SK-N-MC (cell line): ENCODE results near the gene ZEB2.

ENCODE experiments used
- DNase-seq: peaks from one replicate; pipeline ENCODE4 v3.0.0-alpha.2; 2011; ENCODE audit warnings: low read depth, low spot score
- H3K27ac ChIP-seq: fragments of 200-600 bp; sonication (generic); 2 replicates; pipeline ENCODE4 v1.5.1; 2016; ENCODE audit warnings: mixed run types
- H3K36me3 ChIP-seq: fragments of 200-600 bp; sonication (generic); 2 replicates; pipeline ENCODE4 v1.6.1; 2017; ENCODE audit warnings: antibody characterized with exemption, low read length, mixed read lengths; ENCODE audit not compliant: insufficient read depth
- H3K4me3 ChIP-seq: fragments of 200-600 bp; sonication (generic); 2 replicates; pipeline ENCODE4 v1.5.1; 2016
- H3K9ac ChIP-seq: fragments of 200-600 bp; sonication (generic); 2 replicates; pipeline ENCODE4 v1.8.0; 2017; ENCODE audit warnings: mixed run types, mixed read lengths; ENCODE audit not compliant: insufficient read length
- H3K9me3 ChIP-seq: fragments of 200-600 bp; sonication (generic); 2 replicates; pipeline ENCODE4 v1.6.1; 2017; ENCODE audit warnings: low read depth, mild to moderate bottlenecking, antibody characterized with exemption, low read length, moderate library complexity, mixed read lengths
- EZH2 ChIP-seq: fragments of 200-600 bp; sonication (generic); IDR thresholded peaks from one replicate; pipeline ENCODE4 v1.6.1; 2017; ENCODE audit warnings: antibody characterized with exemption
- FOXP2 ChIP-seq: optimal IDR thresholded peaks from 2 replicates; pipeline ENCODE3; 2011; ENCODE audit warnings: mild to moderate bottlenecking, moderate library complexity; ENCODE audit not compliant: insufficient read depth; ENCODE audit errors: extremely low read length, control extremely low read depth
- POLR2AphosphoS5 ChIP-seq: IDR thresholded peaks from 2 replicates; pipeline ENCODE4 v1.6.1; 2012; ENCODE audit warnings: mild to moderate bottlenecking, low read depth, low read length, borderline replicate concordance

Gene ZEB2

DNA sequence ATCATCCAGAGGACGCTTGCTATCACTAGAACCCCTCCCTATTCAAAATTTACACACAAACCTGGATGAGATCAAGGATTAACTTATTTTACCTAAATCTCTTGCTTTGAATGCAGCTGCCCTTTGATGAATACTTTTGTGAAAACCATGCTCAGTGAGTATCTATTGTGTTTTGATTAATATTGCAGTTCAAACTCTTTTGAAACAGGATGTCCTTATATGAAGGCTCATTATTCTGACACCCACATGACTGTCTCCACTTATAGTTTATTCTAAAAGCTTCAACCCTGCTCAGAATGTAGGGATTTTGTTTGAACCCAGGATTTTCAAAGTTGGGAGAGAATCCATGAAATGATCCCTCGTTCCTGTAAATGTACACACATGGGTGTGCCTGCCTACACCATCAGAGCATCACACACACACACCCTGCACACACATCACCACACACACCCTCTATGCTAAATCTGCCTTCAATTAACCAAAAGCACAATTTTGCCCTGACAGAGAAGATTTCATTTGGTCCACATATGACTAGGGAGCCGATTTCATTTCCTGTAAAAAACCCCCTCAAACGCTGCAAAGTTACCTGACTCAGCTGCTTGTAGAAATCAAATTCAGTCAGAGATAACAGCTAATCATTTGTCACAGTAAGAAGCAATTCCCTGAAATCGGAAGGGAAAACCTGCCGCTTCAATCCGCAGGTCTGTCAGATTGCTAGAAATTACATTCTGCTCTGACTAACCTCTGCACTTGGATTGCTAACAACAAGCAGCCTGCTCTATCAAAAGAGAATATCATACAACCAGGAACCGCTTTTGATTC, 65.2 kb downstream of the ZEB2 start:
- DNase-seq: no peak
- Histone ChIP-seq H3K9me3 (no peaks in the 10 kb centered on the region), H3K36me3 (peaks cover 43% of the 10 kb centered on the region), H3K4me3 (peak overlapping the region; percentile 36; the same call in 1 of the 2 replicates), H3K9ac (peak overlapping the region; percentile 18), H3K27ac (peak overlapping the region; percentile 78)
- TF ChIP-seq EZH2 (no peak), POLR2AphosphoS5 (no peak), FOXP2 (no peak)

DNA sequence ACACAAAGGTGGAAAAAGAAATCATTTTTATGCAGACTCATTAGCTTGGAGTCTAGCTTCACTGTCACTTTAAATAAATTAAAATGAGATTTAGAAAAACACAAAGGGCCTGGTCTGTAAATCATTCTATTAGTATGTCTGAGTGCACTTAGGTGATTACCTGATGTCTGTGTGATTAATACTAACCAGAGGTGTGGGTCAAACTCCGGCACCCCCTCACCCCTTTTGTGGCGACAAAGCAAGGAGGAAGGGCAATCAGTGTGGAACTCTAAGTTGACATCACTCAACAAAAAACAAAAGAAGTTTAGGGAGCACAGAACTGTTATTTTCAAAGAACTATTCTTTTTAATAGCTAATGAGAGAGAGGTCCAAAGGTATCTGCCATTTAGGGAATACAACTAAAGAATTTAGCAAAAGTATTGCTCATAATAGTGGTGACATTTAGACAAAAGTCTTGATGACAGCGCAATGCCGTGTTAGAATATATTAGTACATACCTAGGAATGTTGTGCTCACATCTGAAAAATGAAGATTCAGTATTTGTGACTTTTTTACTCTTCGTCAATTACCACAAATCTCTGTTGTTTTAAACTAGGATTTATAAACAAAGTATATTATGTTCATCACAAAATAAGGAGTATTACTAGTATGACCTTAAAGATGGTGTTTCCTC, 66.3 kb downstream of the ZEB2 start:
- H3K4me3 ChIP-seq: peak overlapping the region; percentile 47
- H3K9me3 ChIP-seq: no peaks in the 10 kb centered on the region
- peaks cover 54% of the 10 kb centered on the region for H3K36me3 ChIP-seq
- DNase-seq: no peak
- no peak for TF ChIP-seq POLR2AphosphoS5
- no peak for TF ChIP-seq FOXP2
- TF ChIP-seq EZH2: no peak
- H3K27ac ChIP-seq: peak overlapping the region; percentile 78
- no peak overlapping the region for H3K9ac ChIP-seq

DNA sequence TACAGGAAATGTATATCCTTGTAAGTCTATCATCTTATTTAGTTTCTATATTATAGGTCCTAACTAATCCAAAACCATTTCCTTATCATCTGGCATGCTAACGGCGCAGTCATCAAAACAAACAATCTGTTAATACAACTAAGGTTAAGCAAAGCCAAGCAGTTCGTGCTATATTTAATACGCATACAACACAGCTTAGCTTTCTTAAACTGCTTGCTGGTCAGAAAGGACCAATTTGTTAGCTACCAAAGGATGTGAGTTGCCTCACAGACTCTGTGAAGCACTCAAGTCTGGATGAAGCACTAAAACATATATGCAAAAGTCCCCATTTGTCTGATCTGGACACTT, 67.0 kb downstream of the ZEB2 start:
- H3K27ac ChIP-seq: peak overlapping the region; percentile 78
- H3K9me3 ChIP-seq: no peaks in the 10 kb centered on the region
- peak overlapping the region; percentile 47 for H3K4me3 ChIP-seq
- TF ChIP-seq FOXP2 (no peak), EZH2 (no peak), POLR2AphosphoS5 (no peak)
- peaks cover 60% of the 10 kb centered on the region for H3K36me3 ChIP-seq
- H3K9ac ChIP-seq: no peak overlapping the region
- DNase-seq: no peak

DNA sequence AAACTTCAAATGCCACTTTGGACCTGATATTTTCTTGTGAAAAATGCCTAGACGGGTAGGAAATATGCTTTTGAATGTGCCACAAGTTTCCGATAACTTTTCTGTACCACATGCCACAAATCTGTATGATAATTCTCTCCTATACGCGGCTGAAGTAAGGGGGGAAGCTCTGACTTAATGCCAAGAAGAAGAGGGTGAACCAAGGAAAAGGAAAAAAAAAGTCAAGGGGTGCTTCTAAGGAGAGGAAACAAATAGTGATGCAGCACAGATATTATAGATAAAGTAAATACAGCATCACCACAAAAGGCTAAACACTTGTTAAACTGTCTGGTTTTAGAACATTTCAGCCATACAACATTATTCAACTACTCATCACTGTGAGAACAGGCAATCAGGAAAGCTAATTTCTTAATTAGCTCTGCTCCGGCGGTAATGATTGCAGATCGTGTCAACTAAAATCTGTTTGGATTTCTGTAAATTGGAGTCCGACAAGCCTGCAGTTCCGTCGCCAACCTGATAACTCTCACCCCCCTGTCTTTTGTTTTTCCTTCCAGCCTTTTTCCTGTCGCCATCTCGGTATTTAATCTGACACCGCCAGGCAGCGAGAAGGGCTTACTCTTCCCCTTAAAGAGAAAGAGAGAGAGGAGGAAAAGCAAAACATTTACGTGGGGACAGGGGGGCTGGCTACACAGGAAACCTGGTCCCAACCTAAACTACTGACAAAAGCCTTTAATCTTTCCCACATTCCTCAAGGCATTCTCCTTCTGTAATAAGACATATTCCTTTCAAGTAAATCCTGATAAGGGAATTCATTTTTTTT, 67.5 kb downstream of the ZEB2 start:
- Histone ChIP-seq H3K9me3 (no peaks in the 10 kb centered on the region), H3K9ac (no peak overlapping the region), H3K4me3 (peak overlapping the region; percentile 47), H3K36me3 (peaks cover 61% of the 10 kb centered on the region), H3K27ac (peak overlapping the region; percentile 78)
- TF ChIP-seq POLR2AphosphoS5 (no peak), EZH2 (no peak), FOXP2 (no peak)
- no peak for DNase-seq

DNA sequence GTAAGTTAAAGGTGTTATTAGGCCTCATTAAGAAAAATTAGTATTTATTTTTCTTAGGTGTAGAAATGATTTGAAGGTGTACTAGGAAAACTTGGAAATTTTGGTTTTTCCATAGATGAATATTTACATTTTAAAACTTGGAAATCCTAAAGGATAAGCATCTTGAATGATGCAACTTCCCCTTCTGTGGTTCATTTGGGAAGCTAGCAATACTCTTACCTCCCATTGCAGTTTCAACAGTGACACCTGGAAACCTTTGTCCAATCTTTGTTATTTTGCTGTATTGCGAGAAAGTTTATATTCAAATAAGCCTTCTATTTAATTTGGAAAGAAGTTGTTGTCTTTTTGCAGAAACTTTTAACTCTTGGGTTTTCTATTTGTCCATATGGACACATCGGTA, 68.5 kb downstream of the ZEB2 start:
- TF ChIP-seq POLR2AphosphoS5 (no peak), FOXP2 (no peak), EZH2 (no peak)
- no peak overlapping the region for H3K4me3 ChIP-seq
- H3K9ac ChIP-seq: no peak overlapping the region
- H3K36me3 ChIP-seq: peaks cover 66% of the 10 kb centered on the region
- no peaks in the 10 kb centered on the region for H3K9me3 ChIP-seq
- DNase-seq: no peak
- 0 out of 2 replicates have a peak overlapping the region, but pooled peaks have one; percentile 78 for H3K27ac ChIP-seq

DNA sequence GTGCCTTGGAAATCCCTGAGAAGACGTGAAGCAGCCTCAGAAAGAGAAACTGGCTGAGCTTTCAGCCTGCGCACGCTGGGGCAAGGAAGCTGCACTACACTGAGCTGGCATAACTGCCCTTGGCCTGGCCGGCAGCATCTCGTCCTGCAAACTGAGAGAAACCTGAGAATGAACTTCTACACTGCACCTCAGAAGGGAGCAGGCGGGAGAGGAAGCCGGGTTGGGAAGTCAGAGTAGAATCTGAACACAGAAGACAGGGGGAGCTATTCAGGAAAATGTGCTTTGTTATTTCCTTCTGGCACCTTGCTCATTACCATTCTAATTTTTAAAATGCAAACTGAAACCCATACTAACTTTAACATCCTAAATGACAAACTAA, 70.9 kb downstream of the ZEB2 start:
- no peak for TF ChIP-seq FOXP2
- TF ChIP-seq EZH2: no peak
- TF ChIP-seq POLR2AphosphoS5: no peak
- Histone ChIP-seq H3K4me3 (no peak overlapping the region), H3K27ac (peak overlapping the region; percentile 48; the same call in 1 of the 2 replicates), H3K9me3 (no peaks in the 10 kb centered on the region), H3K36me3 (peaks cover 71% of the 10 kb centered on the region), H3K9ac (no peak overlapping the region)
- no peak for DNase-seq

DNA sequence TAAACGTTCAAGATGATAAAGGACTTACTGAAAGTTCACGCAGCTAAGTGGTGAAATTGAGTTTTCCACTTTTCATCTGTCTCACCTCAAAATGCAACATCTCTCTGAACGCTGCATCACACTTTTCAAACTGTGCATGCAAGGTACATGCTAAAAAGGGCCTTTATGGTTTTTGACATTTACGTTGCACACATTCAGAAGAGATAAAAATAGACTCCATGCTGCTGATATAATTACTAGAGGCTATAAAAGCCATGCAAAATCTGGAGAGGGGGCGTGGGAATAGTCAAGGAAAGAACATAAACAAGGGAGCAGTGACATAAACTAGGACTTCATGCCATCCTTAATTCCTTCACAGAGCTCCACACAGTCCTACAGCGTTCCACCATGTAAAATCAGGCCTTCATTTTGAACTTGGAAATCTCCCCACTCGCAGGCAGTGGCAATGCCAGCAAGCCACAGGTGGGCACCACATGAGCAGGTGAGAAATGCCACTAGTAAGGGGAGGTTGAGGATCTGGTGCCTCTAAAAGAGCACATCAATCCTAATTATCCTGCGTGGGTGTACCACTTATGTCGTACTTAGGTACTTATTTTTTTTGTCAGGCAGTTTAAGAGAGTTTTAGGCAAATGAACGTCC, 71.4 kb downstream of the ZEB2 start:
- DNase-seq: no peak
- Histone ChIP-seq H3K9ac (no peak overlapping the region), H3K4me3 (no peak overlapping the region), H3K9me3 (no peaks in the 10 kb centered on the region), H3K27ac (0 out of 2 replicates have a peak overlapping the region, but pooled peaks have one; percentile 3), H3K36me3 (peaks cover 66% of the 10 kb centered on the region)
- no peak for TF ChIP-seq FOXP2
- no peak for TF ChIP-seq POLR2AphosphoS5
- TF ChIP-seq EZH2: no peak
